Measurements from ENCODE around the gene LRRD1.
"Not testable (repeated sequence)": the region's sequence is repeated elsewhere in the genome, so short reads cannot be mapped to it uniquely, and the experiment has no call there.

Gene LRRD1

GRCh38 chr7:92177362-92177761, 1.6 kb downstream of the LRRD1 start:
- Histone ChIP-seq H3K4me3 (ENCODE audit: extremely low read depth, insufficient read depth, low read length, poor library complexity, severe bottlenecking) (no peak overlapping the region), H3K36me3 (ENCODE audit: control insufficient read depth, insufficient read depth, low read length) (no peaks in the 10 kb centered on the region), H3K9me3 (ENCODE audit: control insufficient read depth, low read length) (peaks cover 2% of the 10 kb centered on the region), H3K27ac (ENCODE audit: low read depth, low read length, severe bottlenecking) (no peak overlapping the region), H3K4me1 (ENCODE audit: control insufficient read depth, insufficient read depth, low read length, poor library complexity, severe bottlenecking) (no peaks in the 10 kb centered on the region)

DNA sequence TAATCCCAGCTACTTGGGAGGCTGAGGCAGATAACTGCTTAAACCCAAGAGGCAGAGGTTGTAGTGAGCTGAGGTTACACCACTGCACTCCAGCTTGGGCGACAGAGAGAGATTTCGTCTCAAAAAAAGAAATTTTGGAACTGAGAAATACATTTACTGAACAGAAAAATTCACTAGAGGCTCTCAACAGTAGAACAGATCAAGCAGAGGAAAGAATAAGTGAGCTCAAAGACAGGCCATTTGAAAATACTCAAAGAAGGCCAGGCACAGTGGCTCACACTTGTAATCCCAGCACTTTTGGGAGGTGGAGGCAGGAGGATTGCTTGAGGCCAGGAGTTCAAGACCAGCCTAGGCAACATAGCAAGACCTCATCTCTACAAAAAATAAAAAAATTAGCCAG, 9.4 kb downstream of the LRRD1 start:
- H3K4me3 ChIP-seq (ENCODE audit: extremely low read depth, insufficient read depth, low read length, poor library complexity, severe bottlenecking); H3K4me1 ChIP-seq (ENCODE audit: control insufficient read depth, insufficient read depth, low read length, poor library complexity, severe bottlenecking); H3K9me3 ChIP-seq (ENCODE audit: control insufficient read depth, low read length); H3K27ac ChIP-seq (ENCODE audit: low read depth, low read length, severe bottlenecking); H3K36me3 ChIP-seq (ENCODE audit: control insufficient read depth, insufficient read depth, low read length): not testable (repeated sequence)
- 100% methylated on average over 1 of the region's 2 CpGs; no CpG with 5 or more reads in 1 of the 2 experiments for WGBS, 2 experiments (ENCODE audit: insufficient coverage in 2 of 2)

DNA sequence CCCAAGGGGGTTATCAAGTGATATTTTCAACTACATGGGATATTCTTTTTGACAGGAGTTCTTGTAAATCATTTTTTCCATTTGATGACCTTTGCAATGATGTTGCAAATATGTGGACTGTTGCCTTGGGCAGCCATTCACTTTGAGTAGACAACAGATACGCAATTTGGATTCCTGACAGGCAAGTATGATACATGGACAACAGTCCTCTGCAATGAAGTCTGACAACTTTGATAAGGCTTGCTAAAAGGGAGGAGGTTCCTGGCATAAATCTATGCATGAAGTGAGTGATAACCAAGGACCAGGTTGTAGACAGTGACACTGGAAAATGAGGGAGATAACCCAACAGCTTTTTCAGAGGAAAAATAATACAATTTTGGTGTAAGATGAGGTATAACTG, 17.7 kb downstream of the LRRD1 start:
- no peaks in the 10 kb centered on the region for H3K9me3 ChIP-seq (ENCODE audit: control insufficient read depth, low read length)
- 78 to 88% methylated on average over 1 of the region's 1 CpG for WGBS, 2 experiments (ENCODE audit: insufficient coverage in 2 of 2)
- no peaks in the 10 kb centered on the region for H3K4me1 ChIP-seq (ENCODE audit: control insufficient read depth, insufficient read depth, low read length, poor library complexity, severe bottlenecking)
- no peaks in the 10 kb centered on the region for H3K36me3 ChIP-seq (ENCODE audit: control insufficient read depth, insufficient read depth, low read length)
- no peak overlapping the region for H3K4me3 ChIP-seq (ENCODE audit: extremely low read depth, insufficient read depth, low read length, poor library complexity, severe bottlenecking)
- no peak overlapping the region for H3K27ac ChIP-seq (ENCODE audit: low read depth, low read length, severe bottlenecking)

- Histone ChIP-seq H3K36me3 (ENCODE audit: control insufficient read depth, insufficient read depth, low read length) (no peaks in the 10 kb centered on the region), H3K27ac (ENCODE audit: low read depth, low read length, severe bottlenecking) (no peak overlapping the region), H3K9me3 (ENCODE audit: control insufficient read depth, low read length) (no peaks in the 10 kb centered on the region), H3K4me1 (ENCODE audit: control insufficient read depth, insufficient read depth, low read length, poor library complexity, severe bottlenecking) (no peaks in the 10 kb centered on the region), H3K4me3 (ENCODE audit: extremely low read depth, insufficient read depth, low read length, poor library complexity, severe bottlenecking) (no peak overlapping the region)
- WGBS, 2 experiments (ENCODE audit: insufficient coverage in 2 of 2): 87 to 95% methylated on average over 2 to 3 of the region's 3 CpGs
These were observed 20.0 kb downstream of the LRRD1 start for GRCh38 chr7:92158660-92159575.

GRCh38 chr7:92156990-92157389, 22.0 kb downstream of the LRRD1 start:
- Histone ChIP-seq H3K4me3 (ENCODE audit: extremely low read depth, insufficient read depth, low read length, poor library complexity, severe bottlenecking) (no peak overlapping the region), H3K9me3 (ENCODE audit: control insufficient read depth, low read length) (no peaks in the 10 kb centered on the region), H3K27ac (ENCODE audit: low read depth, low read length, severe bottlenecking) (no peak overlapping the region), H3K4me1 (ENCODE audit: control insufficient read depth, insufficient read depth, low read length, poor library complexity, severe bottlenecking) (no peaks in the 10 kb centered on the region), H3K36me3 (ENCODE audit: control insufficient read depth, insufficient read depth, low read length) (no peaks in the 10 kb centered on the region)

DNA sequence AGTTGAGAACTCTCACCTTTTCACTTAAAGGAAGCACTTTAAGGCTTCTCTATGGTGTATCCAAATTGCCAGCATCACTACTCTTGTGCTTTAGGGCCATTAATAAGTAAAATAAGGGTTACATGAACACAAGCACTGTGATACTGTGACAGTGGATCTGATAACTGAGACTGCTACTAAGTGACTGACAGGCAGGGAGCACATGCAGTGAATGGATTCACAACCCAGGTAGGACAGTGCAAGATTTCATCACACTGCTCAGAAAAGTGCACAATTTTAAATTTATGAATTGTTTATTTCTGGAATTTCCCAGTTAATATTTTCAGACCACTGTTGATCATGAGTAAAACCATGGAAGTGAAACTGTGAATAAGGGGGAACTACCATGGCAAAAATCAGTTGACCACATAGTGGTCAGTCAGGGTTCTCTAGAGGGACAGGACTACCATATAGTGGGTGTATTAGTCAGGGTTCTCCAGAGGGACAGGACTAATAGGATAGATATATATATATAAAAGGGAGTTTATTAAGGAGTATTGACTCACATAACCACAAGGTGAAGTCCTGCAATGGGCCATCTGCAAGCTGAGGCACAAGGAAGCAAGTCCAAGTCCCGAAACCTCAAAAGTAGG, 23.7 kb downstream of the LRRD1 start:
- 90 to 94% methylated on average over 1 of the region's 1 CpG for WGBS, 2 experiments (ENCODE audit: insufficient coverage in 2 of 2)
- Histone ChIP-seq H3K4me1 (ENCODE audit: control insufficient read depth, insufficient read depth, low read length, poor library complexity, severe bottlenecking) (no peaks in the 10 kb centered on the region), H3K9me3 (ENCODE audit: control insufficient read depth, low read length) (no peaks in the 10 kb centered on the region), H3K4me3 (ENCODE audit: extremely low read depth, insufficient read depth, low read length, poor library complexity, severe bottlenecking) (no peak overlapping the region), H3K27ac (ENCODE audit: low read depth, low read length, severe bottlenecking) (no peak overlapping the region), H3K36me3 (ENCODE audit: control insufficient read depth, insufficient read depth, low read length) (no peaks in the 10 kb centered on the region)

- WGBS, 2 experiments (ENCODE audit: insufficient coverage in 2 of 2): no CpG with 5 or more reads among the region's 1 CpG
- Histone ChIP-seq H3K4me3 (ENCODE audit: extremely low read depth, insufficient read depth, low read length, poor library complexity, severe bottlenecking) (no peak overlapping the region), H3K27ac (ENCODE audit: low read depth, low read length, severe bottlenecking) (no peak overlapping the region), H3K36me3 (ENCODE audit: control insufficient read depth, insufficient read depth, low read length) (no peaks in the 10 kb centered on the region), H3K9me3 (ENCODE audit: control insufficient read depth, low read length) (no peaks in the 10 kb centered on the region), H3K4me1 (ENCODE audit: control insufficient read depth, insufficient read depth, low read length, poor library complexity, severe bottlenecking) (no peaks in the 10 kb centered on the region)
These were observed 28.4 kb downstream of the LRRD1 start for GRCh38 chr7:92150450-92151017.

GRCh38 chr7:92149736-92150239, 29.2 kb downstream of the LRRD1 start:
- WGBS, 2 experiments (ENCODE audit: insufficient coverage in 2 of 2): 80 to 89% methylated on average over 1 to 3 of the region's 5 CpGs

DNA sequence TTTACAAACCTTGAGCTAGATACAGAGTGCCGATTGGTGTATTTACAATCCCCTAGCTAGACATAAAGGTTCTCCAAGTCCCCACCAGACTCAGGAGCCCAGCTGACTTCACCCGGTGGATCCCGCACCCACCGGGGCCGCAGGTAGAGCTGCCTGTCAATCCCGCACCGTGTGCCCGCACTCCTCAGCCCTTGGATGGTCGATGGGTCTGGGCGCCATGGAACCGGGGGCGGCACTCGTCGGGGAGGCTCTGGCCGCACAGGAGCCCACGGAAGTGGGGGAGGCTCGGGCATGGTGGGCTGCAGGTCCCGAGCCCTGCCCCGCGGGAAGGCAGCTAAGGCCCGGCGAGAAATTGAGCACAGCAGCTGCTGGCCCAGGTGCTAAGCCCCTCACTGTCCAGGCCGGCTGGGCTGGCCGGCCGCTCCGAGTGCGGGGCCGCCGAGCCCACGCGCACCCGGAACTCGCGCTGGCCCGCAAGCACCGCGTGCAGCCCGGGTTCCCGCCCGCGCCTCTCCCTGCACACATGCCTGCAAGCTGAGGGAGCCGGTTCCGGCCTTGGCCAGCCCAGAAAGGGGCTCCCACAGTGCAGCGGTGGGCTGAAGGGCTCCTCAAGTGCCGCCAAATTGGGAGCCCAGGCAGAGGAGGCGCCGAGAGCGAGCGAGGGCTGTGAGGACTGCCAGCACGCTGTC, 35.6 kb downstream of the LRRD1 start:
- H3K9me3 ChIP-seq (ENCODE audit: control insufficient read depth, low read length); H3K4me3 ChIP-seq (ENCODE audit: extremely low read depth, insufficient read depth, low read length, poor library complexity, severe bottlenecking); H3K36me3 ChIP-seq (ENCODE audit: control insufficient read depth, insufficient read depth, low read length); H3K4me1 ChIP-seq (ENCODE audit: control insufficient read depth, insufficient read depth, low read length, poor library complexity, severe bottlenecking); H3K27ac ChIP-seq (ENCODE audit: low read depth, low read length, severe bottlenecking): not testable (repeated sequence)
- 92 to 94% methylated on average over 31 to 45 of the region's 50 CpGs for WGBS, 2 experiments (ENCODE audit: insufficient coverage in 2 of 2)

More at GRCh38 chr7:92149736-92150239, 29.2 kb downstream of the LRRD1 start:
- Histone ChIP-seq H3K27ac (ENCODE audit: low read depth, low read length, severe bottlenecking) (no peak overlapping the region), H3K4me1 (ENCODE audit: control insufficient read depth, insufficient read depth, low read length, poor library complexity, severe bottlenecking) (no peaks in the 10 kb centered on the region), H3K9me3 (ENCODE audit: control insufficient read depth, low read length) (no peaks in the 10 kb centered on the region), H3K4me3 (ENCODE audit: extremely low read depth, insufficient read depth, low read length, poor library complexity, severe bottlenecking) (no peak overlapping the region), H3K36me3 (ENCODE audit: control insufficient read depth, insufficient read depth, low read length) (no peaks in the 10 kb centered on the region)

GRCh38 chr7:92142791-92143190, 36.2 kb downstream of the LRRD1 start:
- H3K9me3 ChIP-seq (ENCODE audit: control insufficient read depth, low read length); H3K4me1 ChIP-seq (ENCODE audit: control insufficient read depth, insufficient read depth, low read length, poor library complexity, severe bottlenecking); H3K27ac ChIP-seq (ENCODE audit: low read depth, low read length, severe bottlenecking); H3K4me3 ChIP-seq (ENCODE audit: extremely low read depth, insufficient read depth, low read length, poor library complexity, severe bottlenecking); H3K36me3 ChIP-seq (ENCODE audit: control insufficient read depth, insufficient read depth, low read length): not testable (repeated sequence)
- 92 to 99% methylated on average over 8 to 9 of the region's 9 CpGs for WGBS, 2 experiments (ENCODE audit: insufficient coverage in 2 of 2)
